Superior temporal gyrus (tissue), 1 donor: Measurements from ENCODE around the gene RXRG.

Experiments used
- DNase-seq: peaks from one replicate; pipeline ENCODE4 v3.0.0-alpha.2; 2016; ENCODE audit errors: extremely low spot score

RXRG gene

GRCh38 chr1:165409657-165410358, 35.1 kb downstream of the RXRG start:
- DNase-seq: no peak

GRCh38 chr1:165408518-165408917, 36.4 kb downstream of the RXRG start:
- DNase-seq: no peak

GRCh38 chr1:165407398-165407797, 37.5 kb downstream of the RXRG start:
- no peak for DNase-seq

- DNase-seq: peak; percentile 55
Measured at GRCh38 chr1:165403835-165404482, 41.0 kb downstream of the RXRG start.

- no peak for DNase-seq
Measured at GRCh38 chr1:165402517-165403111, 42.3 kb downstream of the RXRG start.

- no peak for DNase-seq
Measured at GRCh38 chr1:165397944-165398343, 47.0 kb downstream of the RXRG start.

GRCh38 chr1:165395901-165396300, 49.0 kb downstream of the RXRG start:
- DNase-seq: no peak

GRCh38 chr1:165395478-165395877, 49.4 kb downstream of the RXRG start:
- DNase-seq: no peak

- DNase-seq: peak; percentile 85
Measured at GRCh38 chr1:165392634-165393571, 52.0 kb downstream of the RXRG start.

GRCh38 chr1:165389609-165390008, 55.3 kb downstream of the RXRG start:
- no peak for DNase-seq

GRCh38 chr1:165387961-165388360, 57.0 kb downstream of the RXRG start:
- no peak for DNase-seq

- no peak for DNase-seq
Measured at GRCh38 chr1:165387505-165387904, 57.4 kb downstream of the RXRG start.

GRCh38 chr1:165383599-165384405, 61.1 kb downstream of the RXRG start:
- DNase-seq: no peak

GRCh38 chr1:165383067-165383466, 61.9 kb downstream of the RXRG start:
- no peak for DNase-seq

- DNase-seq: no peak
Measured at GRCh38 chr1:165381745-165382505, 63.0 kb downstream of the RXRG start.

GRCh38 chr1:165376811-165377311, 68.1 kb downstream of the RXRG start:
- no peak for DNase-seq

GRCh38 chr1:165376041-165376810, 68.7 kb downstream of the RXRG start:
- DNase-seq: peak; percentile 40

GRCh38 chr1:165375623-165376022, 69.3 kb downstream of the RXRG start:
- no peak for DNase-seq

GRCh38 chr1:165371588-165372225, 73.2 kb downstream of the RXRG start:
- no peak for DNase-seq
